GM21390 (cell line): ENCODE results near the gene PTPRN2.

Source experiments
- ATAC-seq: cut with Tn5 transposase; IDR thresholded peaks from one replicate; pipeline ENCODE4 v1.9.1; 2021; ENCODE audit not compliant: unreplicated experiment

The PTPRN2 gene

DNA sequence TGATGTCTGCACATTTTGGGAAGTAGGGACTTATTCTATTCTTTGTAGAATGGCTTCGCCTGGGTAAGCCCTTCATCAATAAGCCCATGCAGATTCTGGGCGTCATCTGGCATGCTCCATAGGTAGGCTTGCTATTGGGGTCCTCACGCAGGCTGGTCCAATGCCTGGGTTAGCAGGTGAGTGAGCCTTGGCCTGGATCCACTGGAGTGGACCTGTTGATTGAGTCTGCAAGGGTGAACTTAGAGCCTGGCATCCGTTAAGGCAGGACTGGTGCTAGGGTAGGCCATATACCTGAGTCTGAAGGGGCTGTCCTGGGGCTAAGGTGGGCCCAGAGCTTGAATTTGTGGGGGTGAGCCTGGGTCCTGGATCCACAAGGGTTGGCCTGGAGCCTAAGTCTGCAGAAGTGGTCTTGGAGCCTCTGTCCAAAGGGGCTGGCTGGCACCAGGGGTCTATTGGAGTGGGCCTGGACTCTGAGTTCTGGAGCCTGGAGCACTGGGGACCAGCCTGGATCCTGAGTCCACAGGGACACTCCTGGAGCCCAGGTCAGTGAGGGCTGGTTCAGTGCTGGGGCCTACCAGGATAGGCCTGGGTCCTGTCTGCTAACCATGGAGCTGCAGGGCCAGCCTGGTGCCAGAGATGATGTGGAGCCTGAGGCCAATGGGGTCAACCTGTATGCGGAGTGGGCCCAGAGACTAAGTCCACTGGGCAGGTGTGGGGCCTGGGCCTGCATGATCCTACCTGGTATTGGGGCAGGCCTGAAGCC is 297.7 kb downstream of the PTPRN2 start:
- ATAC-seq = no peak

GRCh38 chr7:158289231-158289630 is 298.4 kb downstream of the PTPRN2 start:
- no peak for ATAC-seq

DNA sequence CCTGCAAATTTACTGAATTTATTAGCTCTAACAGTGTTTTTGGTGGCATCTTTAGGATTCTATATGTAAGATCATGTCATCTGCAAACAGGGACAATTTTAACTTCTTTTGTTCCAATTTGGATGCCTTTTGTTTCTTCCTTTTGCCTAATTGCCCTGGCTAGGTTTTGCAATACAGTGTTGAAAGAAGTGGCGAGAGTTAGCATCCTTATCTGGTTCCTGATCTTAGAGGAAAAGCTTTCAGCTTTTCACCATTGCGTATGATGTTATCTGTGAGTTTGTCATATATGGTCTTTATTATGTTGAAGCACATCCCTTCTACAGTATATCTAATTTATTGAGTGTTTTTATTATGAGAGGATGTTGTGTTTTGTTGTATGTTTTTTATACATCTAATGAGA is 301.4 kb downstream of the PTPRN2 start:
- no peak for ATAC-seq

DNA sequence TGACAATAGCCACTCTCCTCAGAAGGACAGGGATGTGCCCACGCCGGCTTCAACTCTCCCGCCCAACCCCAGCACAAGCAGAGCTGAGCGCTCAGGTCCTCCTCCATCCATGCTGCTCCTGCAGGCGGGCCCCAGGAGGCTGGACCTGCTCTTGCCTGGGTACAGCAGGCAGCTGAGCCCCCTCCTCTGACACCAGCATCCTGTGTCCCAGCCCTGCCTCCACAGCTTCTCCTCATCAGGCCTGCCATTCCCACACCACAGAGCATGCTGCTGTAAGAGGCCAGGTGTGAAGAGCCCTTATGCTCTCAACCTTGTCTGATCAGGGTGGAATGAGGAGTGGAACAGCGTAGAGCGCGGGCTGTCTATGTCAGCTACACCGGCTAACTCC is 302.2 kb downstream of the PTPRN2 start:
- no peak for ATAC-seq

DNA sequence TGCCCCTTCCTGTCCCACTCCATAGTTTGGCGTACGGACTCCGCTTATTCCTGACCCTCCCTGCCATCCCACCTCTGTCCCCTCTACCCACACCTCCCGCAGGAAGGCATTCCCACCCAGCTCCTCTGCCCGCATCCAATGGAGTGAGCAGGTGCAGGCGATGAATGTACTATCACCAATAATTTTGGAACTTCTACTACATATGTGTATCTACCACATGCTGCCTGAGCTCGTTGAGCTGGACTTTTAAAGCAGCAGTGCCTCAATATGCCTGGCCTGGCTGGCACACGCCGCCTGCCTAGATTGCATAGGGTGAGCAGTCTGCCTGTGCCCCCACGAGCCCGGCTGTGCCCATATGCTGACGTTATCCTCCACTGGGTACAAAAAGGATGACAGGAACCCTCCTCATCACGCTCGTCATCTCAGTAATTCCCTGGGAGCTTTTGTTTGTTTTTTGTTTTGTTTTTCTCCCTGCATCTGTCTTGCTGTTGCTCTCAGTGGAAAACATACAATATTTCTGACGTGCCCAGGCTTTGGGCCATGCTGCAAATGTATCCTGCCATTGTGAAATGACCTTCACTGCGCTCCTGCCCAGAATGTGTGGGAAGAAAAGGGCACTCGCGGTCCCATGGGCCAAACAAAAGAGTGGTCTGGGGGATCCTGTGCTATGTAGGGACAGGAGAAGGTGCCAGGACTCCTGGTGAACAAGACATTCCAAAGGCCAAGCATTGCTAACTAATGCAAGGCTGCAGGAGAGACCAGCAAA is 302.8 kb downstream of the PTPRN2 start:
- ATAC-seq = no peak

- no peak for ATAC-seq
Measured at GRCh38 chr7:158284121-158284520, 303.5 kb downstream of the PTPRN2 start.

GRCh38 chr7:158283016-158283974 is 304.3 kb downstream of the PTPRN2 start:
- no peak for ATAC-seq

- no peak for ATAC-seq
Measured at GRCh38 chr7:158282461-158283001, 305.1 kb downstream of the PTPRN2 start.

DNA sequence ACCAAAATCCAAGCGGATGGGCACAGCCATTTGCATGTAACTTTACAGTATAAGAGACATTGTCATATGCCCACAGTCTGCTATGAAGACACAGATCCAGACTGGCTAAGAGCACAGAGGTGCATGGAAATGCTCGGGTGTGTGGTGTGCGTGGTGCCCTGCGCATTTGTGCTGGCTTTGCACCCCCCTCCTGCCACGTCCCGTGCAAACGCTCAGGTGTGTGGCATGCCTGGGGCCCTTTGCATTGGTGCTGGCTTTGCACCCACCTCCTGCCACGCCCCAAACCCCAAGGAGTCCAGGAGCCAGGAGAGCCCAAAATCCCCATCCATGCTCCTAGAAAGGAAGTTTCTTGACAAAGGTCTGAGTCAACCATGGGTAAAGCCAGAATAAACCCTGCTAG is 306.2 kb downstream of the PTPRN2 start:
- ATAC-seq = no peak

GRCh38 chr7:158280448-158281144 is 307.0 kb downstream of the PTPRN2 start:
- no peak for ATAC-seq

GRCh38 chr7:158279539-158280447 is 307.8 kb downstream of the PTPRN2 start:
- ATAC-seq = no peak

DNA sequence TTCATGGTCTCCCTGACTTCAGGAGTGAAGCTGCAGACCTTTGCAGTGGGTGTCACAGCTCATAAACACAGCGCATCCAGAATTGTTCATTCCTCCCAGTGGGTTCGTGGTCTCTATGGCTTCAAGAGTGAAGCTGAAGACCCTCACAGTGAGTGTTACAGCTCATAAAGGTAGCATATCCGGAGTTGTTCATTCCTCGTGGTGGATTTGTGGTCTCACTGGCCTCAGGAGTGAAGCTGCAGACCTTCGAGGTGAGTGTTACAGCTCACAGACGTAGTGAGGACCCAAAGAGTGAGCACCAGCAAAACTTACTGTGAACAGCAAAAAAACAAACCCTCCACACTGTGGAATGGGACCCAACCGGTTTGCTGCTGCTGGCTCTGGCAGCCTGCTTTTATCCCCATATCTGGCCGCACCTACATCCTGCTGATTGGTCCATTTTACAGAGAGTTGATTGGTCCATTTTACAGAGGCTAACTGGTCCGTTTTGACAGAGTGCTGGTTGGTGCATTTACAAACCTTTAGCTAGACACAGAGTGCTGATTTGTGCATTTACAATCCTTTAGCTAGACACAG is 308.8 kb downstream of the PTPRN2 start:
- ATAC-seq = no peak

DNA sequence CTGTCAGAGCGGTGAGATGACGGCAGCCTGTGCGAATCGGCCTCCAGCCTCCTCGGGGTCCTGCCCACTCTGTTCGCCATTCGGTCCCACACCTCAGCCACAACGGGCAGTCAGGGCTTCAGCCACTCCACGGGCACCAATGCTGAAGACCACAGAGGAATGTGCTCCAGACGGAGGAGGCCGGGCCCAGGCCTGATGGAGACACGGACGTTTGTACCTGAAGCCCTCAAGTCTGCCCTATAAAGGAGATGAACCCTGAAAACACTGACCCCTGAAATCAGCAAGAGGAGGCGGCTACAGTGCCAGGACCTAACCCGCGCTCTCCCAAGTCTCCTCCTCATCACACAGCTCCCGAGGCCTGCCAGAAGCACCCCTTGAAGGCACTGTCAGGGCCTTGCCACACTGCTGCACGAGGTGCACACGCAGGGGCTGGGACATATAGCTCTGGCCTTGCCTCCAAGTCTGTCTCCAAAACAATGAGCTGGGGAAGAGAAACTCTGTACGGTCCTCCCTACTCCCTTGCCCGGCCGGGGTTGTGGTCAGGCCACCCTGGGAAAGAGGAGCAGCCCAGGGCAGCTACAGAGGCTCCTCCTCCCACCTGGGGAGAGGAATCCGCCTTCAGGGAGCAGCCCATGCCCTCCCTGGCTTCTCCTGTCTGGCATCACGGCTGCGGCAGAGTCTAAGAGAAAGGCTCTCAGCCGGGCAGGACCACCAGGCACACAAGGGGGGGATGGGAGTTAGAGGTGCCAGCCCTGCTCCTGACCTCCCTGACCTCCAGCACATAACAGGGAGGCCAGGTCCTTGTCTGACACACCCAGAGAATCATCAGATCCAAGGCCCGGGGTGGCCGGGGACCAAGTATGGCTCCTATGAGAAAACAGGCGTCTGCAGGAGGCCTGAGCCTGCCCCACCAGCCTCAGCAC is 310.1 kb downstream of the PTPRN2 start:
- ATAC-seq = no peak

DNA sequence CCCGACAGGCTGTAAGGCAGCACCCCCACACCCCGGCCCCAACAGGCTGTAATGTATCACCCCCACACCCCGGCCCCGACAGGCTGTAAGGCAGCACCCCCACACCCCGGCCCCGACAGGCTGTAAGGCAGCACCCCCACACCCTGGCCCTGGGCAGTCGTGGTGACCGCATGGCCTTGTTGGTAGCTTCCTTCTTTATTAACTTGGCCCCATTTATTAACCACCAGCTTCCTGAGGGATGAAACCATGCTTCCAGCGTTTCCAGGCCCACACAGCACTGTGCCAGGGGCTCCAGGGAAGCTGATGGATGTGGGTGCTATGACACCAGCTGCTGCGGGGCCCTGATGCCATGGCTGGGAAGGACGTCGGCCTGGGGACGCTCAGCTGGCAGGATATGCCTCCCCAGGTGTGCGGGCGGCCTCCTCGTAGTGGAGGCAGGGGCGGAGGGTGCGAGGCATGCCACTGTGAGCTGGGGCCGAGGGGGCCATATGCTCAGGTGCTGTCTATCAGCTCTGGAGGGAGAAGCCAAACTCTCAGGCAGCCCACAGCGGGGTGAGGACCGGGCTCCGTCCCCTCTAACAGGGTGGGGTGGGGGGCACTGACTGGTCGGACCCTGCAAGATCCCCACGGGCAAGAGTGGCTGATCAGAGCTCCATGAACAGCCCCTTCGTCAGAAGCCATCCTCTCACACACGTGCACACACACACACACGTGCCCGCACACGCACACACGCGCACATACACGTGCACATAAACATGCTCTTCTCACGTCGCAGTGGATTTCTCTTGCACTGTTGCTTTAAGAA is 311.0 kb downstream of the PTPRN2 start:
- ATAC-seq = no peak

- no peak for ATAC-seq
Measured at GRCh38 chr7:158275711-158276413, 311.8 kb downstream of the PTPRN2 start.

DNA sequence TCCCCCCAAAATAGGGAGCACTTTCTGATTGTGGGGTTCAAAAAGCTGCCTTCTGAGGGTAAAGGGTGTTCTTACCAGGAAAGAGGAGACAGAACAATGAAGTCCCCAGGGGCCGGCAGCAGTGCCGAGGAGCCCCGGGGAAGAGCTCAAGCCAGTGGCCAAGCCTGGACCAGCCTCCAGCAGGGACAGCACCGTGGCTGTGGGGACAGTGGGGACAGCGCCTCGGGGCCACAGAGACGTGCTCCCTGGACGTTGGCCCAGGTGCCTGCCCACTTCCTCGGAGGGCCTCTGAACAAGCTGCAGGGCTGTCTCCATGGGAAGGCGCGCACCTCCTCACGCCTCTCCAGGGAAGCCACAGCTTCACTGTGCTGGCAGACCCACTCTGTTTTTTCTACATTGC is 312.6 kb downstream of the PTPRN2 start:
- no peak for ATAC-seq

DNA sequence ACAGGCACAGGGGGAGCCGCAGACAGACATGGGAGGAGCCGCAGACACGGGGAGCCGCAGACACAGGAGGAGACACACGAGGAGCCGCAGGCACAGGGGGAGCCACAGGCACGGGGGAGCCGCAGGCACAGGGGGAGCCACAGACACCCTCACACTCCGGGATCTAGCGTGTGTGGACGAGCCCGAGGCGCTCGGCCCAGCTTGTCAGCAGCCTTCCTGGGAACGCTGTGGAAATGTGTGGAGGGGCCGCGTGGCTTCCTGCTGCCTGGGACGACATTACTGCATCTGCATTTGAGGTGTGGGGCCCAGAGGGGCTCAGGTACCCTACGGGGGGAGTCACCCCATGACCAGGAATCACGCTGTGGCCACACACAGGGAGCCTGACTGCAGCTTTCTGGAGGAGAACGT is 313.2 kb downstream of the PTPRN2 start:
- no peak for ATAC-seq
